Neural cell (in vitro differentiated cells): ENCODE data around the gene BTG4. TPM values are rescaled to one million over a fixed set of nuclear protein-coding genes. Genes with fewer than 3 reads are reported as not detected.

Experiments used
- H2AFZ ChIP-seq: fragments of 200-600, 300-800 bp; sonication (generic), shearing (Covaris generic); 2 replicates; pipeline ENCODE4 v1.6.0; 2014; ENCODE audit warnings: low read depth, mild to moderate bottlenecking, antibody characterized with exemption, low read length, moderate library complexity
- H3F3A ChIP-seq: fragments of 200-600 bp; shearing (Covaris generic); 2 replicates; pipeline ENCODE4 v1.6.1; 2016; ENCODE audit warnings: mild to moderate bottlenecking, moderate library complexity, mixed read lengths, antibody characterized with exemption, low read length; ENCODE audit not compliant: insufficient read depth, poor library complexity, severe bottlenecking
- H3K27ac ChIP-seq: fragments of 200-600, 300-800 bp; sonication (generic), shearing (Covaris generic); 2 replicates; pipeline ENCODE4 v1.5.1; 2014; ENCODE audit warnings: mild to moderate bottlenecking, low read length, moderate library complexity
- H3K27me3 ChIP-seq: fragments of 300-800, 200-600 bp; sonication (generic), shearing (Covaris generic); 2 replicates; pipeline ENCODE4 v1.6.0; 2014; ENCODE audit warnings: mild to moderate bottlenecking, low read depth, low read length, moderate library complexity; ENCODE audit not compliant: insufficient read depth
- H3K36me3 ChIP-seq: fragments of 300-800, 200-600 bp; sonication (generic), shearing (Covaris generic); 2 replicates; pipeline ENCODE4 v1.5.1; 2014; ENCODE audit warnings: mild to moderate bottlenecking, antibody characterized with exemption, low read length, moderate library complexity; ENCODE audit not compliant: insufficient read depth
- H3K4me2 ChIP-seq: fragments of 300-800, 200-600 bp; sonication (generic), shearing (Covaris generic); 2 replicates; pipeline ENCODE4 v1.6.0; 2014; ENCODE audit warnings: mild to moderate bottlenecking, low read length
- H3K4me3 ChIP-seq: fragments of 300-800, 200-600 bp; sonication (generic), shearing (Covaris generic); 2 replicates; pipeline ENCODE4 v1.5.1; 2014; ENCODE audit warnings: mild to moderate bottlenecking, low read length, moderate library complexity
- H3K79me2 ChIP-seq: fragments of 200-600 bp; shearing (Covaris generic); replicated peaks from 2 replicates; pipeline ENCODE4 v1.6.0; 2014; ENCODE audit warnings: mild to moderate bottlenecking, low read length, moderate library complexity; ENCODE audit not compliant: insufficient read depth
- H3K9ac ChIP-seq: fragments of 300-800, 200-600 bp; sonication (generic), shearing (Covaris generic); 2 replicates; pipeline ENCODE4 v1.6.1; 2016; ENCODE audit warnings: mild to moderate bottlenecking, low read length, mixed read lengths
- H3K9me2 ChIP-seq: fragments of 200-600 bp; shearing (Covaris generic); 2 replicates; pipeline ENCODE4 v1.6.1; 2016; ENCODE audit warnings: mild to moderate bottlenecking, low read length, mixed read lengths; ENCODE audit not compliant: insufficient read depth
- H3K9me3 ChIP-seq: fragments of 200-600, 300-800 bp; sonication (generic), shearing (Covaris generic); 2 replicates; pipeline ENCODE4 v1.6.1; 2016; ENCODE audit warnings: mild to moderate bottlenecking, mixed run types, low read length, moderate library complexity, mixed read lengths
- H4K20me1 ChIP-seq: fragments of 200-600 bp; shearing (Covaris generic); 2 replicates; pipeline ENCODE4 v1.6.1; 2016; ENCODE audit warnings: mild to moderate bottlenecking, mixed run types; ENCODE audit not compliant: insufficient read depth
- CTCF ChIP-seq: fragments of 450-650 bp; IDR thresholded peaks from 2 replicates; pipeline ENCODE4 v1.5.1; 2014; ENCODE audit warnings: antibody characterized with exemption, mild to moderate bottlenecking, moderate library complexity; ENCODE audit not compliant: poor library complexity, severe bottlenecking
- EP300 ChIP-seq: fragments of 450-650 bp; conservative IDR thresholded peaks from 2 replicates; pipeline ENCODE4 v1.6.1; 2014; ENCODE audit warnings: antibody characterized with exemption, mild to moderate bottlenecking, moderate library complexity; ENCODE audit not compliant: poor library complexity, severe bottlenecking
- EZH2 ChIP-seq: fragments of 200-600, 300-800 bp; shearing (Covaris generic), sonication (generic); IDR thresholded peaks from 2 replicates; pipeline ENCODE4 v1.6.1; 2014; ENCODE audit warnings: antibody characterized with exemption, low read length, borderline replicate concordance, mild to moderate bottlenecking; ENCODE audit not compliant: insufficient read depth, poor library complexity, severe bottlenecking
- MXI1 ChIP-seq: fragments of 450-650 bp; conservative IDR thresholded peaks from 2 replicates; pipeline ENCODE4 v1.6.1; 2014; ENCODE audit warnings: antibody characterized with exemption, mild to moderate bottlenecking; ENCODE audit not compliant: poor library complexity, severe bottlenecking
- POLR2AphosphoS5 ChIP-seq: IDR thresholded peaks from 2 replicates; pipeline ENCODE4 v1.6.1; 2012
- RAD21 ChIP-seq: fragments of 450-650 bp; conservative IDR thresholded peaks from 2 replicates; pipeline ENCODE4 v1.6.1; 2014; ENCODE audit warnings: antibody characterized with exemption, mild to moderate bottlenecking, moderate library complexity
- SMC3 ChIP-seq: fragments of 450-650 bp; conservative IDR thresholded peaks from 2 replicates; pipeline ENCODE4 v1.6.1; 2014; ENCODE audit warnings: antibody characterized with exemption, mild to moderate bottlenecking, moderate library complexity; ENCODE audit not compliant: poor library complexity
- TAF1 ChIP-seq: IDR thresholded peaks from 2 replicates; pipeline ENCODE4 v1.6.1; 2012; ENCODE audit warnings: low read depth
- polyA plus RNA-seq: library from polyadenylated mRNA; depleted of rRNA; stranded (reverse); fragments of >200 nt; gene quantifications from 2 replicates; pipeline ENCODE4 v1.2.3, GENCODE V29; 2014
- TF ChIP-seq, protein P1 (sequence below): IDR thresholded peaks from 2 replicates; pipeline ENCODE4 v1.6.1; 2012; ENCODE audit warnings: borderline replicate concordance

The BTG4 gene
- polyA plus RNA-seq, 1 donor from 2014 or later = not detected

DNA sequence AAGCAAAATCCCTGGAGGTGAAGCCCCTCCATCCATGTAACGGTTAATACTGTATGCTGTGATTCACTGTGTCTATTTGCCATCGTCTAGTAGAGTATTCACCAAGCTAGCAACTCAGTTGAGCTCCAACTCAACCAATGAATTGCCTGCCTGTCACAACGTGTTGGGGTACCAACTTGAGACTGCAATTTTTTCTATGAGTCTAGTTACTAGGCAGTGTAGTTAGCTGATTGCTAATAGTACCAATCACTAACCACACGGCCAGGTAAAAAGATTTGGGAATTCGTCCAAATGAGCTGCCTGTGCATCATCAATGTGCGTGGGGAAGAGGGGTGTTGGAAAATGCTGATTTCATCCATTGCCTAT is 1.0 kb upstream of the BTG4 start:
- Histone ChIP-seq H4K20me1 (no peaks in the 10 kb centered on the region), H3K27ac (no peak overlapping the region), H3K9ac (no peak overlapping the region), H3K9me2 (no peaks in the 10 kb centered on the region), H3K79me2 (no peaks in the 10 kb centered on the region), H3F3A (no peaks in the 10 kb centered on the region), H3K36me3 (no peaks in the 10 kb centered on the region), H3K9me3 (no peaks in the 10 kb centered on the region), H2AFZ (no peak overlapping the region), H3K4me2 (no peak overlapping the region), H3K4me3 (peak overlapping the region; percentile 62), H3K27me3 (peaks cover 46% of the 10 kb centered on the region)
- TF ChIP-seq CTCF (no peak), TAF1 (no peak), RAD21 (no peak), POLR2AphosphoS5 (no peak), SMC3 (no peak), MXI1 (no peak), EP300 (no peak), EZH2 (no peak)
- TF ChIP-seq, protein P1, sequence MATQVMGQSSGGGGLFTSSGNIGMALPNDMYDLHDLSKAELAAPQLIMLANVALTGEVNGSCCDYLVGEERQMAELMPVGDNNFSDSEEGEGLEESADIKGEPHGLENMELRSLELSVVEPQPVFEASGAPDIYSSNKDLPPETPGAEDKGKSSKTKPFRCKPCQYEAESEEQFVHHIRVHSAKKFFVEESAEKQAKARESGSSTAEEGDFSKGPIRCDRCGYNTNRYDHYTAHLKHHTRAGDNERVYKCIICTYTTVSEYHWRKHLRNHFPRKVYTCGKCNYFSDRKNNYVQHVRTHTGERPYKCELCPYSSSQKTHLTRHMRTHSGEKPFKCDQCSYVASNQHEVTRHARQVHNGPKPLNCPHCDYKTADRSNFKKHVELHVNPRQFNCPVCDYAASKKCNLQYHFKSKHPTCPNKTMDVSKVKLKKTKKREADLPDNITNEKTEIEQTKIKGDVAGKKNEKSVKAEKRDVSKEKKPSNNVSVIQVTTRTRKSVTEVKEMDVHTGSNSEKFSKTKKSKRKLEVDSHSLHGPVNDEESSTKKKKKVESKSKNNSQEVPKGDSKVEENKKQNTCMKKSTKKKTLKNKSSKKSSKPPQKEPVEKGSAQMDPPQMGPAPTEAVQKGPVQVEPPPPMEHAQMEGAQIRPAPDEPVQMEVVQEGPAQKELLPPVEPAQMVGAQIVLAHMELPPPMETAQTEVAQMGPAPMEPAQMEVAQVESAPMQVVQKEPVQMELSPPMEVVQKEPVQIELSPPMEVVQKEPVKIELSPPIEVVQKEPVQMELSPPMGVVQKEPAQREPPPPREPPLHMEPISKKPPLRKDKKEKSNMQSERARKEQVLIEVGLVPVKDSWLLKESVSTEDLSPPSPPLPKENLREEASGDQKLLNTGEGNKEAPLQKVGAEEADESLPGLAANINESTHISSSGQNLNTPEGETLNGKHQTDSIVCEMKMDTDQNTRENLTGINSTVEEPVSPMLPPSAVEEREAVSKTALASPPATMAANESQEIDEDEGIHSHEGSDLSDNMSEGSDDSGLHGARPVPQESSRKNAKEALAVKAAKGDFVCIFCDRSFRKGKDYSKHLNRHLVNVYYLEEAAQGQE = no peak

GRCh38 chr11:111510311-111510710 is 1.9 kb downstream of the BTG4 start:
- Histone ChIP-seq H3K27me3 (peaks cover 43% of the 10 kb centered on the region), H3K9me3 (no peaks in the 10 kb centered on the region), H3K27ac (no peak overlapping the region), H3K36me3 (no peaks in the 10 kb centered on the region), H3K4me2 (no peak overlapping the region), H3F3A (no peaks in the 10 kb centered on the region), H3K79me2 (no peaks in the 10 kb centered on the region), H2AFZ (no peak overlapping the region), H3K9me2 (no peaks in the 10 kb centered on the region), H3K4me3 (no peak overlapping the region), H4K20me1 (no peaks in the 10 kb centered on the region), H3K9ac (no peak overlapping the region)
- TF ChIP-seq MXI1 = no peak

- Histone ChIP-seq H3K36me3 (no peaks in the 10 kb centered on the region), H3K4me2 (no peak overlapping the region), H2AFZ (no peak overlapping the region), H4K20me1 (no peaks in the 10 kb centered on the region), H3K9me2 (no peaks in the 10 kb centered on the region), H3K9ac (no peak overlapping the region), H3K9me3 (no peaks in the 10 kb centered on the region), H3K27me3 (no peaks in the 10 kb centered on the region), H3K4me3 (no peak overlapping the region), H3K79me2 (no peaks in the 10 kb centered on the region), H3K27ac (no peak overlapping the region), H3F3A (no peaks in the 10 kb centered on the region)
- no peak for TF ChIP-seq CTCF
- no peak for TF ChIP-seq POLR2AphosphoS5
- TF ChIP-seq, protein P1 = no peak
- no peak for TF ChIP-seq EP300
- TF ChIP-seq TAF1 = no peak
- no peak for TF ChIP-seq RAD21
- no peak for TF ChIP-seq SMC3
- no peak for TF ChIP-seq MXI1
- no peak for TF ChIP-seq EZH2
Measured at GRCh38 chr11:111502611-111503010, 9.6 kb downstream of the BTG4 start.
